Right atrium auricular region (tissue), 2 donors: ENCODE measurements around the gene CDC42EP2. TPM values are rescaled to one million over a fixed set of nuclear protein-coding genes. Genes with fewer than 3 reads are reported as not detected.

Experiments used
- DNase-seq: peaks from one replicate; pipeline ENCODE4 v3.0.0-alpha.2; 2019; ENCODE audit warnings: low spot score
- H3K27ac ChIP-seq, 2 donors: fragments of 200-600 bp; sonication (generic); 1 replicate in 1 of 2; 2 replicates in 1 of 2; pipeline ENCODE4 v1.5.1; 2016 to 2019
- H3K27me3 ChIP-seq, 2 donors: fragments of 200-600 bp; sonication (generic); one replicate each; pipeline versions ENCODE4 v1.5.1 to v1.6.0; 2017 to 2019
- H3K36me3 ChIP-seq: fragments of 200-600 bp; sonication (generic); one replicate; pipeline ENCODE4 v1.5.1; 2016
- H3K4me1 ChIP-seq, 2 donors: fragments of 200-600 bp; sonication (generic); one replicate each; pipeline versions ENCODE4 v1.5.1 to v1.6.0; 2017 to 2019
- H3K4me3 ChIP-seq, 2 donors: fragments of 200-600 bp; sonication (generic); 1 replicate in 1 of 2; 2 replicates in 1 of 2; pipeline ENCODE4 v1.5.1; 2017 to 2019; ENCODE audit warnings: mild to moderate bottlenecking in 1 of 2, moderate library complexity in 1 of 2
- H3K9me3 ChIP-seq, 2 donors: fragments of 200-600 bp; sonication (generic); one replicate each; pipeline ENCODE4 v1.5.1; 2019
- total RNA-seq, 2 donors: library from RNA; depleted of rRNA; stranded (reverse); fragments of >200 nt; gene quantifications; one replicate each; pipeline ENCODE4 v1.1.0, GENCODE V29; 2016
- TF ChIP-seq, protein P1 (sequence below), 2 donors: fragments of 200-600 bp; sonication (generic); IDR thresholded peaks; one replicate each; pipeline ENCODE4 v1.5.1; 2019; ENCODE audit warnings: antibody characterized with exemption in 2 of 2

Gene CDC42EP2
- total RNA-seq, 2 donors from 2014 or later = 14.4 to 31.0 TPM

DNA sequence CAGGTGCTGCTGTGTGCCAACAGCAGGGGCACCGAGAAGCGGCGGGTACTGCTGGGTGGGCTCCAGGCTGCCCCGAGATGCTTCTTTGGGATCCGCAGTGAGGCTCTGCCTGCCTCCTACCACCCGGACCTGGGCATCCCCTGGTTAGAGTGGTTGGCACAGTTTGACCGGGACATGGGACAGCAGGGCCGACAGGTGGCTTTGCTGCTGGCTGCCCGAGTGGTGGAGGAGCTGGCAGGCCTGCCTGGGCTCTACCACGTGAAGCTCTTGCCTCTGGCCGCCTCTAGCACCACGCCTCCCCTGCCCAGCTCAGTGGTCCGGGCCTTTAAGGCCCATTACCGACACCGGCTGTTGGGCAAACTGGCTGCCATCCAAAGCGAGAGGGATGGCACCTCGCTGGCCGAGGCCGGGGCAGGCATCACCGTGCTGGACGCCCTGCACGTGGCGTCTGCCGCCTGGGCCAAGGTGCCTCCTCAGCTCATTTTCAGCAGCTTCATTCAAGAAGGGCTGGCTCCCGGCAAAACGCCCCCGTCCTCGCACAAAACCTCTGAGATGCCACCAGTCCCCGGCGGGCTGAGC lies 41.8 kb downstream of the CDC42EP2 start:
- peaks cover 0 to 24% of the 10 kb centered on the region in 2 donors for H3K4me1 ChIP-seq
- no peaks in the 10 kb centered on the region for H3K9me3 ChIP-seq
- H3K36me3 ChIP-seq = peaks cover 11% of the 10 kb centered on the region
- H3K27ac ChIP-seq = no peak overlapping the region
- H3K4me3 ChIP-seq = no peak overlapping the region
- H3K27me3 ChIP-seq = no peaks in the 10 kb centered on the region
- DNase-seq = no peak
- TF ChIP-seq, protein P1, sequence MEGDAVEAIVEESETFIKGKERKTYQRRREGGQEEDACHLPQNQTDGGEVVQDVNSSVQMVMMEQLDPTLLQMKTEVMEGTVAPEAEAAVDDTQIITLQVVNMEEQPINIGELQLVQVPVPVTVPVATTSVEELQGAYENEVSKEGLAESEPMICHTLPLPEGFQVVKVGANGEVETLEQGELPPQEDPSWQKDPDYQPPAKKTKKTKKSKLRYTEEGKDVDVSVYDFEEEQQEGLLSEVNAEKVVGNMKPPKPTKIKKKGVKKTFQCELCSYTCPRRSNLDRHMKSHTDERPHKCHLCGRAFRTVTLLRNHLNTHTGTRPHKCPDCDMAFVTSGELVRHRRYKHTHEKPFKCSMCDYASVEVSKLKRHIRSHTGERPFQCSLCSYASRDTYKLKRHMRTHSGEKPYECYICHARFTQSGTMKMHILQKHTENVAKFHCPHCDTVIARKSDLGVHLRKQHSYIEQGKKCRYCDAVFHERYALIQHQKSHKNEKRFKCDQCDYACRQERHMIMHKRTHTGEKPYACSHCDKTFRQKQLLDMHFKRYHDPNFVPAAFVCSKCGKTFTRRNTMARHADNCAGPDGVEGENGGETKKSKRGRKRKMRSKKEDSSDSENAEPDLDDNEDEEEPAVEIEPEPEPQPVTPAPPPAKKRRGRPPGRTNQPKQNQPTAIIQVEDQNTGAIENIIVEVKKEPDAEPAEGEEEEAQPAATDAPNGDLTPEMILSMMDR (IDR thresholded peaks at IDR 0.05) = no peak

DNA sequence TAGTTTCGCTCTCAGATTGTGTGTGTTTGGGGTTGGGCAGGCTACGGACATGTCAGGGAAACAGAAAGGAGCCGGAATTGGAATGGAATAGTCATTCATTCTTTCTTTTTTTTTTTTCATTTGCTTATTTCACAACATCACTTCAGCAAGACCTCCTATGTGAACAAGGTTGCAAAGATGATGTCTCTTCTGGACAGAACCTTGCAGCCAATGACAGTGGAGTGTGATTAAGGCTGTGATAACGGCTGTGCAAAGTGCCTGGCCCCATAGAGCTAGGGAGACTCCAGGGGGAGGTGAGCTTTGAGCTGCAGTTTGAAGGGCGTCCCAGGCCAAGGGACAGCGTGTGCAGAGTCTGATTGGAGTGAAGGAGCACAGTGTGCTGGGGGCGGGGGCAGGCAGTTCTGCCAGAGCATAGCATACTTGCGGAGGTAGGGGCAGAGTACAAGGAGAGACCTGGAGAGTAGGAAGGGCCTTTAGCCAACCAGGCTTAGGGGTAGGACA lies 43.2 kb downstream of the CDC42EP2 start:
- TF ChIP-seq, protein P1 (IDR thresholded peaks at IDR 0.05) = no peak
- Histone ChIP-seq H3K36me3 (no peaks in the 10 kb centered on the region), H3K4me1 (peaks cover 0 to 24% of the 10 kb centered on the region in 2 donors), H3K27me3 (no peaks in the 10 kb centered on the region), H3K27ac (no peak overlapping the region), H3K4me3 (no peak overlapping the region), H3K9me3 (no peaks in the 10 kb centered on the region)
- no peak for DNase-seq

DNA sequence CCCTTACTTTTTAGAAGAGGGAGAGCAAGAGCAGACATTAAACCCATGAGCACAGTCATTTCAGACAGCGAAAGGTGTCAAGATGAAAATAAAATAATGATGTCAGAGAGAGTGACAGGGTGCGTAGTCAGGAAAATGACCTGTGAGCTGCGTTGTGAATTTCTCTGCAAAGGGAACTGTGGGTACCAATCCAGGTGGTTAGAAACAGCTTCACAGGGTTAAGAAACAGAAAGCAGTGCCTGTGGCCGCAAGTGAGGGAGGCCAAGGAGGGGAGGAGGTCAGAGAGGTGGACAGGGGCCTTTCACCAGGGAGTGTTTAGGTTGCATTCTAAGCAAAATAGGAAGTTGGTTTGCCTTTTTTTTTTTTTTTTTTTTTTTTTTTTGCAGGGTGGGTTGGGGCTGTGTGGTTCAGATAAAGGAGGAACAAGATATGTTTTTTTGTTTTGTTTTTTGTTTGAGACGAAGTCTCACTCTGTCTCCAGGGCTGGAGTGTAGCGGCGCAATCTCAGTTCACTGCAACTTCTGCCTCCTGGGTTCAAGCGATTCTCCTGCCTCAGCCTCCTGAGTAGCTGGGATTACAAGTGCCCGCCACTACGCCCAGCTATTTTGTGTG lies 47.8 kb downstream of the CDC42EP2 start:
- Histone ChIP-seq H3K4me3 (no peak overlapping the region), H3K27ac (peak overlapping the region in 1 of 2 donors; percentile 19), H3K9me3 (no peaks in the 10 kb centered on the region), H3K4me1 (peaks cover 0 to 5% of the 10 kb centered on the region in 2 donors), H3K36me3 (no peaks in the 10 kb centered on the region), H3K27me3 (no peaks in the 10 kb centered on the region)
- no peak for DNase-seq
- TF ChIP-seq, protein P1 (IDR thresholded peaks at IDR 0.05) = no peak

DNA sequence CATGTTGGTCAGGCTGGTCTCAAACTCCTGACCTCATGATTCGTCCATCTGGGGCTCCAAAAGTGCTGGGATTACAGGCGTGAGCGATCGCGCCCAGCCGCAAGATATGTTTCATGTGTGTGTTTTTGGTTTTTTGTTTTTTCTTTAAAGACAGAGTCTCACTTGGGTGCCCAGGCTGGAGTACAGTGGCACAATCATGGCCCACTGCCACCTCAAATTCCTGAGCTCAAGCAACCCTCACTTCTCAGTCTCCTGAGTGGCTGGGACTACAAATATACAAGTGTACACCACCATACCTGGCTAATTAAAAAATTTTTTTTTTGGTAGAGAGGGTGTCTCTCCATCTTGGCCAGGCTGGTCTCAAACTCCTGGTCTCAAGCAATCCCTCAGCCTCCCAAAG lies 48.3 kb downstream of the CDC42EP2 start:
- H3K27ac ChIP-seq = no peak overlapping the region

DNA sequence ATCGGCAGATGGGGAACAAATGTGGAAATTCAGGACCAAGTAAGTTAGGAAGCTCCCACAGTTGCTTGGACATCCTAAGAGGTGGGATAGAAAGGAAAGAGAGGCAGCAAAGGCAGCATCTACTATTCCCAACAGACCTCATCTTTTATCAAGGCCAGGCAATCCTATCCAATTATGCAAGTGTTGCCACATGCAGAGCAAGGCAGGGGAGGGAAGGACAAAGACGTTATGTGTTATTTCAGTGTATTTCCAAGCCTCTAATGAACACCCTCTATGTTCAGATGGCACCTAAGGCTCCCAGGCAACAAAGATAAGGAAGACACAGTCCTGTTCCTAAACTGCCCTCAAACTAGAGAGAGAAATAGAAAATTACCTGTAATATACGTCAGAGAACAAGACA lies 49.1 kb downstream of the CDC42EP2 start:
- DNase-seq = no peak
- Histone ChIP-seq H3K4me3 (no peak overlapping the region), H3K9me3 (no peaks in the 10 kb centered on the region), H3K27me3 (no peaks in the 10 kb centered on the region), H3K27ac (no peak overlapping the region), H3K4me1 (peaks cover 0 to 5% of the 10 kb centered on the region in 2 donors), H3K36me3 (no peaks in the 10 kb centered on the region)
- TF ChIP-seq, protein P1 (IDR thresholded peaks at IDR 0.05) = no peak

More for the DNA sequence above, 48.3 kb downstream of the CDC42EP2 start:
- H3K36me3 ChIP-seq = no peaks in the 10 kb centered on the region
- no peaks in the 10 kb centered on the region for H3K9me3 ChIP-seq
- no peak for DNase-seq
- H3K4me1 ChIP-seq = peaks cover 0 to 5% of the 10 kb centered on the region in 2 donors
- H3K4me3 ChIP-seq = no peak overlapping the region
- TF ChIP-seq, protein P1 (IDR thresholded peaks at IDR 0.05) = no peak
- H3K27me3 ChIP-seq = no peaks in the 10 kb centered on the region
